BLaER1 treated with 17β-estradiol and CSF1 and Interleukin-3, amounts not matched to agents 10 nM and 100 nM (cell line): ENCODE results near the gene MYO1E.

ENCODE experiments used
- H3K27ac ChIP-seq, 11 experiments: shearing (Covaris generic); formaldehyde crosslinking; 2 replicates each; pipeline ENCODE4 v1.8.1; 2022
- H3K27me3 ChIP-seq, 11 experiments: shearing (Covaris generic); formaldehyde crosslinking; 2 replicates each; pipeline ENCODE4 v1.8.1; 2022
- H3K36me3 ChIP-seq, 11 experiments: shearing (Covaris generic); formaldehyde crosslinking; 2 replicates each; pipeline ENCODE4 v1.8.1; 2022
- H3K4me1 ChIP-seq, 10 experiments: shearing (Covaris generic); formaldehyde crosslinking; 2 replicates each; pipeline ENCODE4 v1.8.1; 2022
- H3K4me2 ChIP-seq, 11 experiments: shearing (Covaris generic); formaldehyde crosslinking; 2 replicates each; pipeline ENCODE4 v1.8.1; 2022
- H3K4me3 ChIP-seq, 10 experiments: shearing (Covaris generic); formaldehyde crosslinking; 2 replicates each; pipeline ENCODE4 v1.8.1; 2022
- H3K9ac ChIP-seq, 11 experiments: shearing (Covaris generic); formaldehyde crosslinking; 2 replicates each; pipeline ENCODE4 v1.8.1; 2022
- H3K9me3 ChIP-seq, 11 experiments: shearing (Covaris generic); formaldehyde crosslinking; replicated peaks in 1 of 11; 2 replicates each; pipeline ENCODE4 v1.8.1; 2022
- H4K20me1 ChIP-seq, 11 experiments: shearing (Covaris generic); formaldehyde crosslinking; 2 replicates each; pipeline ENCODE4 v1.8.1; 2022
- Cebpa-rat ChIP-seq, 11 experiments: shearing (Covaris generic); IDR thresholded peaks; 2 replicates each; pipeline ENCODE4 v1.8.1; 2022

The MYO1E gene

GRCh38 chr15:59177317-59177660, 195.4 kb downstream of the MYO1E start:
- peak overlapping the region in 6 of 11 experiments; percentile 35 to 91 (median 81); a peak in 11 of 22 replicates for H3K9ac ChIP-seq
- peak overlapping the region in 8 of 11 experiments; percentile 15 to 93 (median 85); a peak in 15 of 22 replicates for H3K4me2 ChIP-seq
- H3K4me1 ChIP-seq = peaks cover 0 to 97% (median 42%) of the 10 kb centered on the region in 10 experiments; a peak in 14 of 20 replicates
- peak overlapping the region in 3 of 10 experiments; percentile 10 to 20 (median 19); a peak in 3 of 20 replicates for H3K4me3 ChIP-seq
- TF ChIP-seq Cebpa-rat (IDR thresholded peaks at IDR 0.05) = no peak
- peaks cover 0 to 14% (median 0%) of the 10 kb centered on the region in 11 experiments; a peak in 6 of 22 replicates for H3K36me3 ChIP-seq
- H3K27ac ChIP-seq = peak overlapping the region in 8 of 11 experiments; percentile 30 to 98 (median 91); a peak in 16 of 22 replicates
- H3K27me3 ChIP-seq = no peaks in the 10 kb centered on the region
- no peaks in the 10 kb centered on the region for H4K20me1 ChIP-seq
- H3K9me3 ChIP-seq = peaks cover 9 to 24% (median 18%) of the 10 kb centered on the region in 11 experiments; a peak in 21 of 22 replicates

- peaks cover 0 to 9% (median 0%) of the 10 kb centered on the region in 11 experiments; a peak in 6 of 22 replicates for H3K36me3 ChIP-seq
- H3K27ac ChIP-seq = peak overlapping the region in 8 of 11 experiments; percentile 30 to 98 (median 91); a peak in 16 of 22 replicates
- TF ChIP-seq Cebpa-rat (IDR thresholded peaks at IDR 0.05) = peak in 2 of 11 experiments; percentile 10 to 47; a peak in 2 of 22 replicates
- H3K9me3 ChIP-seq = peaks cover 4 to 19% (median 13%) of the 10 kb centered on the region in 11 experiments; a peak in 21 of 22 replicates
- H3K4me2 ChIP-seq = peak overlapping the region in 8 of 11 experiments; percentile 15 to 93 (median 85); a peak in 15 of 22 replicates
- H3K4me1 ChIP-seq = peaks cover 0 to 97% (median 42%) of the 10 kb centered on the region in 10 experiments; a peak in 14 of 20 replicates
- H3K4me3 ChIP-seq = no peak overlapping the region
- H3K27me3 ChIP-seq = no peaks in the 10 kb centered on the region
- H4K20me1 ChIP-seq = no peaks in the 10 kb centered on the region
- H3K9ac ChIP-seq = peak overlapping the region in 6 of 11 experiments; percentile 35 to 91 (median 81); a peak in 11 of 22 replicates
Measured at GRCh38 chr15:59176653-59177316, 195.9 kb downstream of the MYO1E start.

- Histone ChIP-seq H4K20me1 (no peaks in the 10 kb centered on the region), H3K27me3 (no peaks in the 10 kb centered on the region), H3K27ac (peak overlapping the region in 6 of 11 experiments; percentile 70 to 98 (median 94); a peak in 12 of 22 replicates), H3K36me3 (peaks cover 0 to 13% (median 0%) of the 10 kb centered on the region in 11 experiments; a peak in 3 of 22 replicates), H3K9me3 (peaks cover 0 to 6% (median 0%) of the 10 kb centered on the region in 11 experiments; a peak in 1 of 22 replicates), H3K9ac (peak overlapping the region in 6 of 11 experiments; percentile 37 to 91 (median 81); a peak in 11 of 22 replicates), H3K4me1 (peaks cover 0 to 97% (median 50%) of the 10 kb centered on the region in 10 experiments; a peak in 14 of 20 replicates), H3K4me3 (peak overlapping the region in 3 of 10 experiments; percentile 7 to 48 (median 42); a peak in 4 of 20 replicates), H3K4me2 (peak overlapping the region in 7 of 11 experiments; percentile 3 to 93 (median 87); a peak in 13 of 22 replicates)
- TF ChIP-seq Cebpa-rat (IDR thresholded peaks at IDR 0.05) = no peak
Measured at GRCh38 chr15:59174835-59175831, 197.5 kb downstream of the MYO1E start.

GRCh38 chr15:59174151-59174834, 198.4 kb downstream of the MYO1E start:
- Histone ChIP-seq H3K4me1 (peaks cover 0 to 97% (median 58%) of the 10 kb centered on the region in 10 experiments; a peak in 14 of 20 replicates), H3K27ac (peak overlapping the region in 6 of 11 experiments; percentile 70 to 98 (median 94); a peak in 10 of 22 replicates), H3K9ac (peak overlapping the region in 4 of 11 experiments; percentile 80 to 91 (median 86); a peak in 7 of 22 replicates), H3K9me3 (peaks cover 0 to 6% (median 0%) of the 10 kb centered on the region in 11 experiments; a peak in 1 of 22 replicates), H3K4me3 (no peak overlapping the region), H3K4me2 (peak overlapping the region in 5 of 11 experiments; percentile 83 to 93 (median 90); a peak in 10 of 22 replicates), H3K36me3 (peaks cover 0 to 13% (median 0%) of the 10 kb centered on the region in 11 experiments; a peak in 3 of 22 replicates), H3K27me3 (no peaks in the 10 kb centered on the region), H4K20me1 (no peaks in the 10 kb centered on the region)
- TF ChIP-seq Cebpa-rat (IDR thresholded peaks at IDR 0.05) = no peak

- no peaks in the 10 kb centered on the region for H3K27me3 ChIP-seq
- peaks cover 0 to 6% (median 0%) of the 10 kb centered on the region in 11 experiments; a peak in 1 of 22 replicates for H3K9me3 ChIP-seq
- H3K36me3 ChIP-seq = peaks cover 0 to 13% (median 0%) of the 10 kb centered on the region in 11 experiments; a peak in 3 of 22 replicates
- TF ChIP-seq Cebpa-rat (IDR thresholded peaks at IDR 0.05) = no peak
- no peak overlapping the region; a peak in 1 of 22 replicates for H3K27ac ChIP-seq
- H3K9ac ChIP-seq = no peak overlapping the region
- peak overlapping the region in 1 of 11 experiments; percentile 91; a peak in 1 of 22 replicates for H3K4me2 ChIP-seq
- H3K4me3 ChIP-seq = no peak overlapping the region
- H3K4me1 ChIP-seq = peaks cover 0 to 97% (median 63%) of the 10 kb centered on the region in 10 experiments; a peak in 14 of 20 replicates
- no peaks in the 10 kb centered on the region for H4K20me1 ChIP-seq
Measured at GRCh38 chr15:59173194-59173593, 199.5 kb downstream of the MYO1E start.

- no peak for TF ChIP-seq Cebpa-rat (IDR thresholded peaks at IDR 0.05)
- Histone ChIP-seq H3K9ac (no peak overlapping the region), H3K36me3 (peaks cover 0 to 13% (median 0%) of the 10 kb centered on the region in 11 experiments; a peak in 3 of 22 replicates), H4K20me1 (no peaks in the 10 kb centered on the region), H3K27ac (no peak overlapping the region; a peak in 2 of 22 replicates), H3K4me3 (no peak overlapping the region), H3K4me2 (peak overlapping the region in 2 of 11 experiments; percentile 28 to 45; a peak in 4 of 22 replicates), H3K27me3 (no peaks in the 10 kb centered on the region), H3K9me3 (peaks cover 0 to 6% (median 0%) of the 10 kb centered on the region in 11 experiments; a peak in 1 of 22 replicates), H3K4me1 (peaks cover 0 to 97% (median 56%) of the 10 kb centered on the region in 10 experiments; a peak in 14 of 20 replicates)
Measured at GRCh38 chr15:59172289-59172901, 200.3 kb downstream of the MYO1E start.

- Histone ChIP-seq H4K20me1 (no peaks in the 10 kb centered on the region), H3K9ac (peak overlapping the region in 3 of 11 experiments; percentile 79 to 85 (median 82); a peak in 3 of 22 replicates), H3K9me3 (peaks cover 0 to 6% (median 0%) of the 10 kb centered on the region in 11 experiments; a peak in 1 of 22 replicates), H3K4me3 (no peak overlapping the region), H3K36me3 (peaks cover 0 to 13% (median 0%) of the 10 kb centered on the region in 11 experiments; a peak in 3 of 22 replicates), H3K4me2 (peak overlapping the region in 5 of 11 experiments; percentile 59 to 87 (median 85); a peak in 9 of 22 replicates), H3K4me1 (peaks cover 1 to 97% (median 51%) of the 10 kb centered on the region in 10 experiments; a peak in 18 of 20 replicates), H3K27ac (peak overlapping the region in 6 of 11 experiments; percentile 12 to 98 (median 88); a peak in 10 of 22 replicates), H3K27me3 (no peaks in the 10 kb centered on the region)
- no peak for TF ChIP-seq Cebpa-rat (IDR thresholded peaks at IDR 0.05)
Measured at GRCh38 chr15:59171067-59171397, 201.6 kb downstream of the MYO1E start.
